Measurements from ENCODE around the gene NR3C1. TPM values are rescaled to one million over a fixed set of nuclear protein-coding genes. Genes with fewer than 3 reads are reported as not detected.
A peak's percentile ranks its signal among the peaks of the same experiment; 100 is the strongest.

Gene NR3C1
- total RNA-seq, 1 experiment from 2014 or later = 17.5 TPM

DNA sequence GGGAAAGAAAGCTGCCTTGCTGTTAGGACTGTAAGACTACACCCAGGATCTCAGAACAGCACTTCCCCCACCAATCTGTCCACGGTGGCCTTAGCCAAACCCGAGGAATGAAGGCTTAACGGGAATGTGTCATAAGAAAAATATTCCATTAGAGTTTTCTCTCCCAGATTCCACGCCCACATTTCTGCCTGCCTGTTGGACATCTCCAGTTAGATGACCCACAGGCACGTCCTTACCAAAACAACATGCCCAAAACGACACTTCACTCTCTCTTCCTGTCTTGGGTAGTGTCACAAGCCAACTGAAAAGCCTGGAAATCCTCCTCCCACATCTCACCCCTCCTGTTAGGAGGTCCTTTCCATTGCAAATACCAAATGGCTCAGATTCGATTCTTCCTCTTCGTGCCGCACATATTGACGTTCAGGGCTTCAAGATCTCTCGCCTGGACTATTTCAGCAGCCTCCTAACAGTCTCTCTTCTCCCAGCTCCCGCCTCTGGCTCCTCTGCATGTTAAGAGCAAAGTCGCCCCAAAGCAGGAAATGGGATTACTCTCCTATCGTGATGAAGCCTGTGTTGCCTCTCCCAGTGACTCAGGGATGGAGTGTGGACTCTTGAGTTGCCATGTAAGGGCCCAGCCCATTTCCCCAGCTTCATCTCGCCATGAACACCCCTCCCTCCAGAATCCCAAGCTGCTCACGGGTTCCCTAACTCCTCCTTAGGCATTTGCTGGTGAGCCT, 159.3 kb downstream of the NR3C1 start:
- H3K9me3 ChIP-seq = no peaks in the 10 kb centered on the region
- DNase-seq = peak; percentile 24 to 52
- peaks cover 15% of the 10 kb centered on the region for H3K4me1 Mint-ChIP-seq (ENCODE audit: low read depth, unreplicated experiment)
- intact Hi-C loops (cut with micrococcal nuclease; ENCODE audit: unreplicated experiment) = no loop called here
- ChIA-PET POLR2A (no interaction called here), CTCF (no interaction called here)
- no peak overlapping the region for H3K27ac Mint-ChIP-seq (ENCODE audit: unreplicated experiment)
- no peak for TF ChIP-seq CTCF (IDR thresholded peaks at IDR 0.05; ENCODE audit: insufficient read depth in 1 of 2, low read depth in 1 of 2, low read length in 1 of 2, severe bottlenecking in 1 of 2, unreplicated experiment in 1 of 2)
- no peak overlapping the region for H3K4me3 Mint-ChIP-seq (ENCODE audit: unreplicated experiment)
- peaks cover 12% of the 10 kb centered on the region for H3K4me1 ChIP-seq
- H3K27me3 Mint-ChIP-seq (ENCODE audit: insufficient read depth, unreplicated experiment) = no peaks in the 10 kb centered on the region
- no TSS peak for BruUV-seq (replicated peaks)
- H3K27me3 ChIP-seq (replicated peaks; ENCODE audit: control insufficient read depth, insufficient read depth, low read length) = no peaks in the 10 kb centered on the region
- H3K4me3 ChIP-seq (ENCODE audit: low read depth, low read length) = no peak overlapping the region
- H3K9me3 Mint-ChIP-seq (ENCODE audit: unreplicated experiment) = peaks cover 8% of the 10 kb centered on the region
- no peaks in the 10 kb centered on the region for H3K36me3 Mint-ChIP-seq (ENCODE audit: insufficient read depth, unreplicated experiment)
- no peaks in the 10 kb centered on the region for H3K36me3 ChIP-seq (ENCODE audit: control insufficient read depth, insufficient read depth, low read length)

GRCh38 chr5:143243103-143243502, 160.4 kb downstream of the NR3C1 start:
- Mint-ChIP-seq H3K9me3 (ENCODE audit: unreplicated experiment) (peaks cover 8% of the 10 kb centered on the region), H3K27me3 (ENCODE audit: insufficient read depth, unreplicated experiment) (no peaks in the 10 kb centered on the region), H3K27ac (ENCODE audit: unreplicated experiment) (no peak overlapping the region), H3K4me1 (ENCODE audit: low read depth, unreplicated experiment) (peaks cover 15% of the 10 kb centered on the region), H3K4me3 (ENCODE audit: unreplicated experiment) (no peak overlapping the region), H3K36me3 (ENCODE audit: insufficient read depth, unreplicated experiment) (no peaks in the 10 kb centered on the region)
- Histone ChIP-seq H3K36me3 (ENCODE audit: control insufficient read depth, insufficient read depth, low read length) (no peaks in the 10 kb centered on the region), H3K9me3 (no peaks in the 10 kb centered on the region), H3K4me3 (ENCODE audit: low read depth, low read length) (no peak overlapping the region), H3K27me3 (replicated peaks; ENCODE audit: control insufficient read depth, insufficient read depth, low read length) (no peaks in the 10 kb centered on the region), H3K4me1 (peaks cover 11% of the 10 kb centered on the region)
- POLR2A ChIA-PET = no interaction called here
- no peak for TF ChIP-seq CTCF (IDR thresholded peaks at IDR 0.05; ENCODE audit: insufficient read depth in 1 of 2, low read depth in 1 of 2, low read length in 1 of 2, severe bottlenecking in 1 of 2, unreplicated experiment in 1 of 2)
- DNase-seq = no peak
- no TSS peak for BruUV-seq (replicated peaks)
- intact Hi-C loops (cut with micrococcal nuclease; ENCODE audit: unreplicated experiment) = no loop called here
- CTCF ChIA-PET = no interaction called here

- Histone ChIP-seq H3K4me3 (ENCODE audit: low read depth, low read length) (no peak overlapping the region), H3K9me3 (no peaks in the 10 kb centered on the region), H3K4me1 (peaks cover 11% of the 10 kb centered on the region), H3K36me3 (ENCODE audit: control insufficient read depth, insufficient read depth, low read length) (no peaks in the 10 kb centered on the region), H3K27me3 (replicated peaks; ENCODE audit: control insufficient read depth, insufficient read depth, low read length) (no peaks in the 10 kb centered on the region)
- Mint-ChIP-seq H3K36me3 (ENCODE audit: insufficient read depth, unreplicated experiment) (no peaks in the 10 kb centered on the region), H3K4me1 (ENCODE audit: low read depth, unreplicated experiment) (peaks cover 15% of the 10 kb centered on the region), H3K9me3 (ENCODE audit: unreplicated experiment) (peaks cover 8% of the 10 kb centered on the region), H3K27me3 (ENCODE audit: insufficient read depth, unreplicated experiment) (no peaks in the 10 kb centered on the region), H3K27ac (ENCODE audit: unreplicated experiment) (no peak overlapping the region), H3K4me3 (ENCODE audit: unreplicated experiment) (no peak overlapping the region)
- ChIA-PET CTCF (no interaction called here), POLR2A (no interaction called here)
- no peak for DNase-seq
- no peak for TF ChIP-seq CTCF (IDR thresholded peaks at IDR 0.05; ENCODE audit: insufficient read depth in 1 of 2, low read depth in 1 of 2, low read length in 1 of 2, severe bottlenecking in 1 of 2, unreplicated experiment in 1 of 2)
- BruUV-seq (replicated peaks) = no TSS peak
- intact Hi-C loops (cut with micrococcal nuclease; ENCODE audit: unreplicated experiment) = no loop called here
These were observed 161.6 kb downstream of the NR3C1 start for GRCh38 chr5:143241892-143242291.
